HEK293 (cell line): Measurements from ENCODE around the gene UBA52.

Experiments used
- BCL11A ChIP-seq: fragments of 450-650 bp; formaldehyde crosslinking; IDR thresholded peaks from 2 replicates; pipeline ENCODE4 v1.5.1; 2016; ENCODE audit warnings: low read depth, missing biosample characterization, missing genetic modification characterization
- CTCF ChIP-seq: fragments of 450-650 bp; formaldehyde crosslinking; IDR thresholded peaks from 2 replicates; pipeline ENCODE4 v1.5.1; 2016; ENCODE audit warnings: missing biosample characterization, missing genetic modification characterization
- GLI4 ChIP-seq: fragments of 450-650 bp; formaldehyde crosslinking; IDR thresholded peaks from 2 replicates; pipeline ENCODE4 v1.5.1; 2016; ENCODE audit warnings: missing biosample characterization, missing genetic modification characterization
- IKZF3 ChIP-seq: fragments of 450-650 bp; IDR thresholded peaks from 2 replicates; pipeline ENCODE4 v1.5.0; 2018; ENCODE audit warnings: missing biosample characterization, mild to moderate bottlenecking, missing genetic modification characterization, moderate library complexity
- KLF10 ChIP-seq: fragments of 450-650 bp; IDR thresholded peaks from 2 replicates; pipeline ENCODE4 v1.5.1; 2018; ENCODE audit warnings: missing biosample characterization, mild to moderate bottlenecking, missing genetic modification characterization
- MEIS1 ChIP-seq: sonication (generic); formaldehyde crosslinking; IDR thresholded peaks from 2 replicates; pipeline ENCODE4 v1.8.1; 2022; ENCODE audit warnings: missing genetic modification reagents, mild to moderate bottlenecking, borderline replicate concordance
- PRDM10 ChIP-seq: fragments of 450-650 bp; formaldehyde crosslinking; IDR thresholded peaks from 2 replicates; pipeline ENCODE4 v1.5.1; 2016; ENCODE audit warnings: missing biosample characterization, missing genetic modification characterization
- TRIM28 ChIP-seq: IDR thresholded peaks from 2 replicates; pipeline ENCODE4 v1.6.1; 2011; ENCODE audit warnings: low read length, control low read depth, borderline replicate concordance
- ZBTB1 ChIP-seq: fragments of 450-650 bp; formaldehyde crosslinking; IDR thresholded peaks from 2 replicates; pipeline ENCODE4 v1.5.1; 2016; ENCODE audit warnings: missing biosample characterization, missing genetic modification characterization
- ZBTB21 ChIP-seq: fragments of 450-650 bp; formaldehyde crosslinking; IDR thresholded peaks from 2 replicates; pipeline ENCODE4 v1.5.1; 2017; ENCODE audit warnings: missing biosample characterization, missing genetic modification characterization
- ZBTB6 ChIP-seq: fragments of 450-650 bp; formaldehyde crosslinking; IDR thresholded peaks from 2 replicates; pipeline ENCODE4 v1.5.1; 2017; ENCODE audit warnings: missing biosample characterization, missing genetic modification characterization
- ZEB2 ChIP-seq: fragments of 450-650 bp; formaldehyde crosslinking; IDR thresholded peaks from 2 replicates; pipeline ENCODE4 v1.5.1; 2016; ENCODE audit warnings: missing biosample characterization, missing genetic modification characterization
- ZFHX2 ChIP-seq: fragments of 450-650 bp; formaldehyde crosslinking; conservative IDR thresholded peaks from 2 replicates; pipeline ENCODE4 v1.5.1; 2016; ENCODE audit warnings: missing biosample characterization, missing genetic modification characterization
- ZNF239 ChIP-seq: fragments of 450-650 bp; formaldehyde crosslinking; IDR thresholded peaks from 2 replicates; pipeline ENCODE4 v1.5.1; 2016; ENCODE audit warnings: missing biosample characterization, missing genetic modification characterization
- ZNF335 ChIP-seq: fragments of 450-650 bp; formaldehyde crosslinking; conservative IDR thresholded peaks from 2 replicates; pipeline ENCODE4 v1.5.1; 2016; ENCODE audit warnings: missing biosample characterization, missing genetic modification characterization
- ZNF354C ChIP-seq: fragments of 450-650 bp; formaldehyde crosslinking; IDR thresholded peaks from 2 replicates; pipeline ENCODE4 v1.5.1; 2016; ENCODE audit warnings: missing biosample characterization, missing genetic modification characterization, low read depth, borderline replicate concordance
- ZNF510 ChIP-seq: fragments of 450-650 bp; formaldehyde crosslinking; IDR thresholded peaks from 2 replicates; pipeline ENCODE4 v1.5.1; 2018; ENCODE audit warnings: mild to moderate bottlenecking, missing genetic modification characterization, missing biosample characterization; ENCODE audit not compliant: insufficient replicate concordance
- ZNF580 ChIP-seq: fragments of 450-650 bp; formaldehyde crosslinking; IDR thresholded peaks from 2 replicates; pipeline ENCODE4 v1.5.1; 2016; ENCODE audit warnings: missing biosample characterization, missing genetic modification characterization
- ZNF624 ChIP-seq: fragments of 450-650 bp; formaldehyde crosslinking; IDR thresholded peaks from 2 replicates; pipeline ENCODE4 v1.5.1; 2017; ENCODE audit warnings: missing biosample characterization, missing genetic modification characterization
- ZNF692 ChIP-seq: fragments of 450-650 bp; formaldehyde crosslinking; IDR thresholded peaks from 2 replicates; pipeline ENCODE4 v1.5.1; 2016; ENCODE audit warnings: missing biosample characterization, missing genetic modification characterization
- ZNF791 ChIP-seq: fragments of 450-650 bp; formaldehyde crosslinking; IDR thresholded peaks from 2 replicates; pipeline ENCODE4 v1.5.1; 2016; ENCODE audit warnings: missing biosample characterization, missing genetic modification characterization
- ZNF792 ChIP-seq: fragments of 450-650 bp; formaldehyde crosslinking; IDR thresholded peaks from 2 replicates; pipeline ENCODE4 v1.5.1; 2016; ENCODE audit warnings: missing biosample characterization, missing genetic modification characterization
- ZNF837 ChIP-seq: fragments of 450-650 bp; formaldehyde crosslinking; IDR thresholded peaks from 2 replicates; pipeline ENCODE4 v1.5.1; 2016; ENCODE audit warnings: missing biosample characterization, missing genetic modification characterization
- ZSCAN16 ChIP-seq: fragments of 450-650 bp; formaldehyde crosslinking; IDR thresholded peaks from 2 replicates; pipeline ENCODE4 v1.5.1; 2016; ENCODE audit warnings: missing biosample characterization, missing genetic modification characterization
- ZSCAN5A ChIP-seq: fragments of 450-650 bp; formaldehyde crosslinking; IDR thresholded peaks from 2 replicates; pipeline ENCODE4 v1.5.1; 2016; ENCODE audit warnings: missing biosample characterization, missing genetic modification characterization
- ZXDB ChIP-seq: fragments of 450-650 bp; formaldehyde crosslinking; IDR thresholded peaks from 2 replicates; pipeline ENCODE4 v1.5.1; 2016; ENCODE audit warnings: missing biosample characterization, missing genetic modification characterization

The UBA52 gene

GRCh38 chr19:18543814-18544475 is 27.7 kb upstream of the UBA52 start (continued):
- TF ChIP-seq PRDM10 (tag by site-specific recombination) (peak; percentile 66), ZNF692 (0 out of 2 replicates have a peak, but pooled peaks have one; percentile 36), ZBTB6 (tag by site-specific recombination) (peak; percentile 95), ZEB2 (tag by site-specific recombination) (peak; percentile 25; the same call in 1 of the 2 replicates), ZNF510 (tag by site-specific recombination) (no peak), MEIS1 (CRISPR knock-in tag) (no peak), CTCF (tag by site-specific recombination) (peak; percentile 79), KLF10 (tag by site-specific recombination) (no peak), TRIM28 (peak; percentile 59; the same call in 1 of the 2 replicates), ZNF335 (tag by site-specific recombination) (peak; percentile 94), BCL11A (no peak), ZXDB (tag by site-specific recombination) (peak; percentile 52; the same call in 1 of the 2 replicates), ZNF837 (tag by site-specific recombination) (no peak), ZBTB21 (peak; percentile 35; the same call in 1 of the 2 replicates), ZSCAN5A (no peak), ZNF580 (tag by site-specific recombination) (0 out of 2 replicates have a peak, but pooled peaks have one; percentile 35), GLI4 (tag by site-specific recombination) (no peak), ZFHX2 (tag by site-specific recombination) (0 out of 2 replicates have a peak, but pooled peaks have one; percentile 11), IKZF3 (tag by site-specific recombination) (no peak), ZNF792 (tag by site-specific recombination) (peak; percentile 96), ZNF624 (tag by site-specific recombination) (no peak), ZNF239 (tag by site-specific recombination) (no peak), ZSCAN16 (no peak), ZBTB1 (tag by site-specific recombination) (no peak), ZNF354C (no peak), ZNF791 (tag by site-specific recombination) (no peak)
